SK-N-SH (cell line): Measurements from ENCODE around the gene ADCY10. TPM values are rescaled to one million over a fixed set of nuclear protein-coding genes. Genes with fewer than 3 reads are reported as not detected.

Source experiments
- CTCF ChIA-PET: fragments of 300-600, 350-600 bp; formaldehyde crosslinking; extraction: SDS; loops from one replicate; lab custom pipeline; 2021; lab: Yijun Ruan, JAX
- POLR2A ChIA-PET: fragments of 350-600 bp; sonication (Branson Sonifier 250); formaldehyde crosslinking; extraction: SDS; loops from one replicate; lab custom pipeline; 2020; ENCODE audit warnings: antibody characterized with exemption, inconsistent platforms; lab: Yijun Ruan, JAX
- DNase-seq: peaks from one replicate; pipeline ENCODE4 v3.0.0; 2012
- H2AFZ ChIP-seq: fragments of 200-600 bp; sonication (generic); 2 replicates; pipeline ENCODE4 v1.8.1; 2016; ENCODE audit warnings: antibody characterized with exemption, mild to moderate bottlenecking, low read depth
- H3F3A ChIP-seq: fragments of 200-600 bp; sonication (generic); replicated peaks from 2 replicates; pipeline ENCODE3; 2016; ENCODE audit warnings: antibody characterized with exemption, mild to moderate bottlenecking; ENCODE audit not compliant: insufficient read depth
- H3K27ac ChIP-seq, 2 experiments: fragments of 200-500 bp in 1 of 2; fragments of 200-600 bp in 1 of 2; sonication (Bioruptor generic) in 1 of 2; sonication (generic), shearing (Covaris generic) in 1 of 2; 2 replicates each; pipeline versions ENCODE4 v1.5.1 to v1.6.1; 2014 to 2016; ENCODE audit warnings: low read depth in 2 of 2, inconsistent platforms in 1 of 2, low read length in 1 of 2, mild to moderate bottlenecking in 1 of 2, mixed read lengths in 1 of 2
- H3K27me3 ChIP-seq: fragments of 200-600 bp; sonication (generic), shearing (Covaris generic); 2 replicates; pipeline ENCODE4 v1.6.1; 2016; ENCODE audit warnings: mixed run types; ENCODE audit not compliant: insufficient read depth
- H3K36me3 ChIP-seq, 2 experiments: fragments of 200-500 bp in 1 of 2; fragments of 200-600 bp in 1 of 2; sonication (Bioruptor generic) in 1 of 2; sonication (generic) in 1 of 2; replicated peaks in 1 of 2; 2 replicates each; pipeline versions ENCODE3 to v1.5.1; 2014 to 2016; ENCODE audit warnings: low read length in 1 of 2, mild to moderate bottlenecking in 1 of 2; ENCODE audit not compliant: insufficient read depth in 2 of 2, control insufficient read depth in 1 of 2
- H3K4me1 ChIP-seq, 2 experiments: fragments of 200-500 bp in 1 of 2; fragments of 200-600 bp in 1 of 2; sonication (Bioruptor generic) in 1 of 2; sonication (generic), shearing (Covaris generic) in 1 of 2; 2 replicates each; pipeline versions ENCODE4 v1.5.1 to v1.6.1; 2014 to 2016; ENCODE audit warnings: low read depth in 1 of 2, low read length in 1 of 2, mixed run types in 1 of 2; ENCODE audit not compliant: insufficient read depth in 2 of 2, control insufficient read depth in 1 of 2
- H3K4me2 ChIP-seq: fragments of 200-600 bp; sonication (generic), shearing (Covaris generic); 2 replicates; pipeline ENCODE4 v1.6.1; 2017; ENCODE audit warnings: mixed run types
- H3K4me3 ChIP-seq, 2 experiments: fragments of 200-500 bp in 1 of 2; fragments of 200-600 bp in 1 of 2; sonication (Bioruptor generic) in 1 of 2; sonication (generic), shearing (Covaris generic) in 1 of 2; 2 replicates each; pipeline versions ENCODE4 v1.5.1 to v1.8.1; 2014 to 2016; ENCODE audit warnings: low read depth in 2 of 2, inconsistent platforms in 1 of 2, low read length in 1 of 2, mild to moderate bottlenecking in 1 of 2, mixed read lengths in 1 of 2, moderate library complexity in 1 of 2
- H3K79me2 ChIP-seq: fragments of 200-600 bp; sonication (generic); 2 replicates; pipeline ENCODE4 v1.8.1; 2017; ENCODE audit warnings: mild to moderate bottlenecking; ENCODE audit not compliant: insufficient read depth
- H3K9ac ChIP-seq: fragments of 200-600 bp; sonication (generic); 2 replicates; pipeline ENCODE4 v1.6.1; 2017; ENCODE audit warnings: mixed run types
- H3K9me2 ChIP-seq: fragments of 200-600 bp; sonication (generic); 2 replicates; pipeline ENCODE4 v1.6.1; 2017; ENCODE audit warnings: mixed run types
- H3K9me3 ChIP-seq: fragments of 200-600 bp; sonication (generic); 2 replicates; pipeline ENCODE4 v1.6.1; 2017; ENCODE audit warnings: mixed run types, mild to moderate bottlenecking, moderate library complexity
- H4K20me1 ChIP-seq: fragments of 200-600 bp; sonication (generic); 2 replicates; pipeline ENCODE4 v1.6.1; 2017; ENCODE audit warnings: mild to moderate bottlenecking, mixed run types; ENCODE audit not compliant: insufficient read depth
- CTCF ChIP-seq: fragments of 200-600 bp; sonication (generic); IDR thresholded peaks from 2 replicates; pipeline ENCODE4 v1.6.1; 2017; ENCODE audit warnings: antibody characterized with exemption, mild to moderate bottlenecking, moderate library complexity
- ELF1 ChIP-seq: IDR thresholded peaks from 2 replicates; pipeline ENCODE4 v1.4.0; 2012
- EZH2phosphoT487 ChIP-seq: fragments of 200-600 bp; sonication (generic); IDR thresholded peaks from 2 replicates; pipeline ENCODE4 v1.6.1; 2017; ENCODE audit warnings: low read depth, mixed run types, mild to moderate bottlenecking, antibody characterized with exemption, moderate library complexity, borderline replicate concordance
- FOXJ3 ChIP-seq: sonication (generic); formaldehyde crosslinking; IDR thresholded peaks from 2 replicates; pipeline ENCODE4 v1.5.1; 2020; ENCODE audit warnings: mild to moderate bottlenecking, missing genetic modification reagents
- FOXM1 ChIP-seq: IDR thresholded peaks from 2 replicates; pipeline ENCODE4 v1.4.0; 2012; ENCODE audit warnings: low read depth, mild to moderate bottlenecking
- GABPA ChIP-seq: IDR thresholded peaks from 2 replicates; pipeline ENCODE4 v1.4.0; 2012; ENCODE audit warnings: low read depth, mild to moderate bottlenecking
- GATA2 ChIP-seq: sonication (generic); formaldehyde crosslinking; IDR thresholded peaks from 2 replicates; pipeline ENCODE4 v1.5.0; 2020; ENCODE audit warnings: mild to moderate bottlenecking, missing genetic modification reagents
- JUND ChIP-seq: IDR thresholded peaks from 2 replicates; pipeline ENCODE4 v1.4.0; 2012
- MAX ChIP-seq: IDR thresholded peaks from 2 replicates; pipeline ENCODE4 v1.4.0; 2012; ENCODE audit warnings: low read depth
- MEF2A ChIP-seq: IDR thresholded peaks from 2 replicates; pipeline ENCODE4 v1.4.0; 2012; ENCODE audit warnings: low read depth, borderline replicate concordance
- MXI1 ChIP-seq: IDR thresholded peaks from 2 replicates; pipeline ENCODE4 v1.6.1; 2012; ENCODE audit warnings: mild to moderate bottlenecking, low read depth, low read length, improper control_type of control experiment
- NRF1 ChIP-seq: IDR thresholded peaks from 2 replicates; pipeline ENCODE4 v1.6.1; 2012; ENCODE audit warnings: low read depth, mild to moderate bottlenecking, low read length
- POLR2AphosphoS5 ChIP-seq: IDR thresholded peaks from 2 replicates; pipeline ENCODE4 v1.6.1; 2012; ENCODE audit warnings: low read depth, low read length
- RCOR1 ChIP-seq: fragments of 150-350 bp; IDR thresholded peaks from 2 replicates; pipeline ENCODE4 v1.6.1; 2017; ENCODE audit warnings: antibody characterized with exemption, low read length
- RXRA ChIP-seq: IDR thresholded peaks from 2 replicates; pipeline ENCODE4 v1.4.0; 2012; ENCODE audit warnings: low read depth, mild to moderate bottlenecking, borderline replicate concordance
- SIN3A ChIP-seq: IDR thresholded peaks from 2 replicates; pipeline ENCODE4 v1.6.1; 2012; ENCODE audit warnings: low read depth, mild to moderate bottlenecking, low read length, moderate library complexity, borderline replicate concordance
- TEAD4 ChIP-seq: IDR thresholded peaks from 2 replicates; pipeline ENCODE4 v1.4.0; 2012; ENCODE audit warnings: mild to moderate bottlenecking, borderline replicate concordance; ENCODE audit not compliant: insufficient read depth
- USF1 ChIP-seq: IDR thresholded peaks from 2 replicates; pipeline ENCODE4 v1.4.0; 2012; ENCODE audit warnings: low read depth, borderline replicate concordance
- USF2 ChIP-seq: fragments of 150-350 bp; IDR thresholded peaks from 2 replicates; pipeline ENCODE4 v1.6.1; 2017; ENCODE audit warnings: antibody characterized with exemption, low read length, low read depth, borderline replicate concordance
- ZBTB33 ChIP-seq: IDR thresholded peaks from 2 replicates; pipeline ENCODE4 v1.4.0; 2012; ENCODE audit warnings: low read depth, borderline replicate concordance
- WGBS: methylation state at CpG from one replicate; pipeline ENCODE4 v1.1.6; 2017; ENCODE audit warnings: low lambda C conversion rate; 5-methylcytosine and 5-hydroxymethylcytosine counted together
- polyA plus RNA-seq, 3 experiments: library from polyadenylated mRNA; depleted of rRNA; stranded (reverse); fragments of >200 nt; gene quantifications; 2 replicates each; pipeline ENCODE4 v1.2.3, GENCODE V29; 2012

Gene ADCY10
- polyA plus RNA-seq, 1 of the 3 experiments (the other 2 are of a cell fraction) = 0.10 TPM

GRCh38 chr1:167936068-167936929 lies 22.4 kb upstream of the ADCY10 start, which contains the start of gene DCAF6 (continued):
- no peak for TF ChIP-seq MEF2A
- no peak for TF ChIP-seq CTCF

GRCh38 chr1:167935216-167936067 lies 21.5 kb upstream of the ADCY10 start:
- DNase-seq = peak; percentile 24
- H3K9me3 ChIP-seq = no peaks in the 10 kb centered on the region
- H3K36me3 ChIP-seq = no peaks in the 10 kb centered on the region
- H3K4me3 ChIP-seq = peak overlapping the region; percentile 71 to 81
- H4K20me1 ChIP-seq = peaks cover 25% of the 10 kb centered on the region
- peaks cover 10% of the 10 kb centered on the region for H3F3A ChIP-seq
- POLR2A ChIA-PET = interaction anchor here (0.6 to 1.3 kb wide), 4 partner anchors 200 to 480 kb away, joined by 3 read pairs; partner anchors contain the start of gene MPZL1
- peak overlapping the region; percentile 89 for H3K4me2 ChIP-seq
- peak overlapping the region; percentile 54 for H2AFZ ChIP-seq
- H3K4me1 ChIP-seq = peaks cover 8 to 27% of the 10 kb centered on the region in 2 experiments; a peak in 3 of 4 replicates
- WGBS = 2% methylated on average over 34 of the region's 45 CpGs
- CTCF ChIA-PET = interaction anchor here (0.6 to 1.1 kb wide), 5 partner anchors 15 to 147 kb away, joined by 3 to 4 read pairs (median 3); no protein-coding TSS in a partner anchor
- no peaks in the 10 kb centered on the region for H3K27me3 ChIP-seq
- H3K79me2 ChIP-seq = peaks cover 85% of the 10 kb centered on the region
- H3K9ac ChIP-seq = peak overlapping the region; percentile 94
- peak overlapping the region; percentile 87 to 94 for H3K27ac ChIP-seq
- H3K9me2 ChIP-seq = no peaks in the 10 kb centered on the region
- no peak for TF ChIP-seq FOXJ3 (CRISPR knock-in tag)
- TF ChIP-seq GABPA = no peak
- TF ChIP-seq NRF1 = no peak
- TF ChIP-seq MAX = no peak
- peak; percentile 8; the same call in 1 of the 2 replicates for TF ChIP-seq CTCF
- TF ChIP-seq RXRA = no peak
- TF ChIP-seq POLR2AphosphoS5 = no peak; the same call in 1 of the 2 replicates
- TF ChIP-seq JUND = no peak
- no peak for TF ChIP-seq GATA2 (CRISPR knock-in tag)
- no peak for TF ChIP-seq USF1
- no peak for TF ChIP-seq MEF2A
- no peak for TF ChIP-seq RCOR1
- TF ChIP-seq MXI1 = peak; percentile 55
- TF ChIP-seq SIN3A = peak; percentile 54; the same call in 1 of the 2 replicates
- no peak for TF ChIP-seq USF2
- TF ChIP-seq ELF1 = no peak
- no peak for TF ChIP-seq ZBTB33
- TF ChIP-seq TEAD4 = no peak
- TF ChIP-seq EZH2phosphoT487 = no peak
- TF ChIP-seq FOXM1 = no peak
